Measurements from ENCODE around the gene SETD2. TPM values are rescaled to one million over a fixed set of nuclear protein-coding genes. Genes with fewer than 3 reads are reported as not detected.
A peak's percentile ranks its signal among the peaks of the same experiment; 100 is the strongest.

SETD2 gene
- total and polyA plus RNA-seq, 9 of the 15 experiments (the other 6 are each of a cell fraction or from before 2014, with no cell fraction given): 8.2 to 44.0 (median 33.6) TPM

GRCh38 chr3:47163169-47164006 lies 525 bp downstream of the SETD2 start (continued):
- TF ChIP-seq, protein P1, sequence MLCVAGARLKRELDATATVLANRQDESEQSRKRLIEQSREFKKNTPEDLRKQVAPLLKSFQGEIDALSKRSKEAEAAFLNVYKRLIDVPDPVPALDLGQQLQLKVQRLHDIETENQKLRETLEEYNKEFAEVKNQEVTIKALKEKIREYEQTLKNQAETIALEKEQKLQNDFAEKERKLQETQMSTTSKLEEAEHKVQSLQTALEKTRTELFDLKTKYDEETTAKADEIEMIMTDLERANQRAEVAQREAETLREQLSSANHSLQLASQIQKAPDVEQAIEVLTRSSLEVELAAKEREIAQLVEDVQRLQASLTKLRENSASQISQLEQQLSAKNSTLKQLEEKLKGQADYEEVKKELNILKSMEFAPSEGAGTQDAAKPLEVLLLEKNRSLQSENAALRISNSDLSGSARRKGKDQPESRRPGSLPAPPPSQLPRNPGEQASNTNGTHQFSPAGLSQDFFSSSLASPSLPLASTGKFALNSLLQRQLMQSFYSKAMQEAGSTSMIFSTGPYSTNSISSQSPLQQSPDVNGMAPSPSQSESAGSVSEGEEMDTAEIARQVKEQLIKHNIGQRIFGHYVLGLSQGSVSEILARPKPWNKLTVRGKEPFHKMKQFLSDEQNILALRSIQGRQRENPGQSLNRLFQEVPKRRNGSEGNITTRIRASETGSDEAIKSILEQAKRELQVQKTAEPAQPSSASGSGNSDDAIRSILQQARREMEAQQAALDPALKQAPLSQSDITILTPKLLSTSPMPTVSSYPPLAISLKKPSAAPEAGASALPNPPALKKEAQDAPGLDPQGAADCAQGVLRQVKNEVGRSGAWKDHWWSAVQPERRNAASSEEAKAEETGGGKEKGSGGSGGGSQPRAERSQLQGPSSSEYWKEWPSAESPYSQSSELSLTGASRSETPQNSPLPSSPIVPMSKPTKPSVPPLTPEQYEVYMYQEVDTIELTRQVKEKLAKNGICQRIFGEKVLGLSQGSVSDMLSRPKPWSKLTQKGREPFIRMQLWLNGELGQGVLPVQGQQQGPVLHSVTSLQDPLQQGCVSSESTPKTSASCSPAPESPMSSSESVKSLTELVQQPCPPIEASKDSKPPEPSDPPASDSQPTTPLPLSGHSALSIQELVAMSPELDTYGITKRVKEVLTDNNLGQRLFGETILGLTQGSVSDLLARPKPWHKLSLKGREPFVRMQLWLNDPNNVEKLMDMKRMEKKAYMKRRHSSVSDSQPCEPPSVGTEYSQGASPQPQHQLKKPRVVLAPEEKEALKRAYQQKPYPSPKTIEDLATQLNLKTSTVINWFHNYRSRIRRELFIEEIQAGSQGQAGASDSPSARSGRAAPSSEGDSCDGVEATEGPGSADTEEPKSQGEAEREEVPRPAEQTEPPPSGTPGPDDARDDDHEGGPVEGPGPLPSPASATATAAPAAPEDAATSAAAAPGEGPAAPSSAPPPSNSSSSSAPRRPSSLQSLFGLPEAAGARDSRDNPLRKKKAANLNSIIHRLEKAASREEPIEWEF (CRISPR knock-in tag; IDR thresholded peaks at IDR 0.05): no peak
- TF ChIP-seq ZKSCAN8 (CRISPR knock-in tag; IDR thresholded peaks at IDR 0.05) (peak; percentile 15; the same call in 1 of the 2 replicates), SMARCB1 (IDR thresholded peaks at IDR 0.05; ENCODE audit: insufficient read length, low read depth) (no peak), SLC30A9 (CRISPR knock-in tag; IDR thresholded peaks at IDR 0.05) (no peak), DMBX1 (CRISPR knock-in tag; IDR thresholded peaks at IDR 0.05; ENCODE audit: borderline replicate concordance) (no peak), ZNF764 (CRISPR knock-in tag; IDR thresholded peaks at IDR 0.05; ENCODE audit: low read depth) (0 out of 2 replicates have a peak, but pooled peaks have one; percentile 39), ZFP36 (IDR thresholded peaks at IDR 0.05; ENCODE audit: low read depth, low read length, partially characterized antibody) (no peak), FOXK1 (CRISPR knock-in tag; IDR thresholded peaks at IDR 0.05; ENCODE audit: borderline replicate concordance) (peak; percentile 92; the same call in 1 of the 2 replicates), LARP7 (IDR thresholded peaks at IDR 0.05) (no peak), BRD4 (IDR thresholded peaks at IDR 0.05) (peak; percentile 98), ZBTB43 (CRISPR knock-in tag; IDR thresholded peaks at IDR 0.05) (peak; percentile 89; the same call in 1 of the 2 replicates), TEAD1 (CRISPR knock-in tag; IDR thresholded peaks at IDR 0.05) (peak; percentile 25 to 88; a peak in 2 of 4 replicates), ID3 (CRISPR knock-in tag; IDR thresholded peaks at IDR 0.05) (no peak), ID3 (tag; IDR thresholded peaks at IDR 0.05) (peak; percentile 72; the same call in 1 of the 2 replicates)
- TF ChIP-seq, protein P2, sequence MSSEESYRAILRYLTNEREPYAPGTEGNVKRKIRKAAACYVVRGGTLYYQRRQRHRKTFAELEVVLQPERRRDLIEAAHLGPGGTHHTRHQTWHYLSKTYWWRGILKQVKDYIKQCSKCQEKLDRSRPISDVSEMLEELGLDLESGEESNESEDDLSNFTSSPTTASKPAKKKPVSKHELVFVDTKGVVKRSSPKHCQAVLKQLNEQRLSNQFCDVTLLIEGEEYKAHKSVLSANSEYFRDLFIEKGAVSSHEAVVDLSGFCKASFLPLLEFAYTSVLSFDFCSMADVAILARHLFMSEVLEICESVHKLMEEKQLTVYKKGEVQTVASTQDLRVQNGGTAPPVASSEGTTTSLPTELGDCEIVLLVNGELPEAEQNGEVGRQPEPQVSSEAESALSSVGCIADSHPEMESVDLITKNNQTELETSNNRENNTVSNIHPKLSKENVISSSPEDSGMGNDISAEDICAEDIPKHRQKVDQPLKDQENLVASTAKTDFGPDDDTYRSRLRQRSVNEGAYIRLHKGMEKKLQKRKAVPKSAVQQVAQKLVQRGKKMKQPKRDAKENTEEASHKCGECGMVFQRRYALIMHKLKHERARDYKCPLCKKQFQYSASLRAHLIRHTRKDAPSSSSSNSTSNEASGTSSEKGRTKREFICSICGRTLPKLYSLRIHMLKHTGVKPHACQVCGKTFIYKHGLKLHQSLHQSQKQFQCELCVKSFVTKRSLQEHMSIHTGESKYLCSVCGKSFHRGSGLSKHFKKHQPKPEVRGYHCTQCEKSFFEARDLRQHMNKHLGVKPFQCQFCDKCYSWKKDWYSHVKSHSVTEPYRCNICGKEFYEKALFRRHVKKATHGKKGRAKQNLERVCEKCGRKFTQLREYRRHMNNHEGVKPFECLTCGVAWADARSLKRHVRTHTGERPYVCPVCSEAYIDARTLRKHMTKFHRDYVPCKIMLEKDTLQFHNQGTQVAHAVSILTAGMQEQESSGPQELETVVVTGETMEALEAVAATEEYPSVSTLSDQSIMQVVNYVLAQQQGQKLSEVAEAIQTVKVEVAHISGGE (CRISPR knock-in tag; IDR thresholded peaks at IDR 0.05): 0 out of 6 replicates have a peak, but pooled peaks of 1 of the 3 experiments have one; percentile 45
